Left ventricle myocardium inferior (tissue), 1 donor: Measurements from ENCODE around the gene CPM. TPM values are rescaled to one million over a fixed set of nuclear protein-coding genes. Genes with fewer than 3 reads are reported as not detected.

Source experiments
- DNase-seq: peaks from one replicate; pipeline ENCODE4 v3.0.0-alpha.2; 2020
- H3K27ac ChIP-seq: fragments of 200-600 bp; replicated peaks from 2 replicates; pipeline ENCODE4 v1.8.0; 2021
- H3K27me3 ChIP-seq: fragments of 200-600 bp; 2 replicates; pipeline ENCODE4 v1.8.0; 2021; ENCODE audit warnings: low read depth
- H3K36me3 ChIP-seq: fragments of 200-600 bp; 2 replicates; pipeline ENCODE4 v1.8.0; 2021
- H3K4me1 ChIP-seq: fragments of 200-600 bp; 2 replicates; pipeline ENCODE4 v1.8.0; 2021
- H3K4me3 ChIP-seq: fragments of 200-600 bp; 2 replicates; pipeline ENCODE4 v1.8.0; 2021; ENCODE audit warnings: mild to moderate bottlenecking, moderate library complexity
- H3K9me3 ChIP-seq: fragments of 200-600 bp; replicated peaks from 2 replicates; pipeline ENCODE4 v1.8.0; 2021
- intact Hi-C: fragments of 100-400 bp; cut with micrococcal nuclease; formaldehyde crosslinking; loops from one replicate; pipeline ENCODE4 v1.11.0; 2022
- total RNA-seq: library from RNA; stranded (reverse); fragmentation: NEBNext Ultra II Directional; extraction: Animal tissue kit (Norgen Biotek cat#: 25700); gene quantifications from one replicate; pipeline ENCODE4 v1.2.1, GENCODE V29; 2021
- TF ChIP-seq, protein P1 (sequence below): fragments of 200-600 bp; IDR thresholded peaks from 2 replicates; pipeline ENCODE4 v1.8.0; 2021; ENCODE audit warnings: antibody characterized with exemption, mild to moderate bottlenecking, borderline replicate concordance
- donor health status: DM: no; HTN: yes; CAD: no; lungs with severe emphysema.

Gene CPM
- total RNA-seq, 1 donor from 2014 or later, result 6.3 TPM

DNA sequence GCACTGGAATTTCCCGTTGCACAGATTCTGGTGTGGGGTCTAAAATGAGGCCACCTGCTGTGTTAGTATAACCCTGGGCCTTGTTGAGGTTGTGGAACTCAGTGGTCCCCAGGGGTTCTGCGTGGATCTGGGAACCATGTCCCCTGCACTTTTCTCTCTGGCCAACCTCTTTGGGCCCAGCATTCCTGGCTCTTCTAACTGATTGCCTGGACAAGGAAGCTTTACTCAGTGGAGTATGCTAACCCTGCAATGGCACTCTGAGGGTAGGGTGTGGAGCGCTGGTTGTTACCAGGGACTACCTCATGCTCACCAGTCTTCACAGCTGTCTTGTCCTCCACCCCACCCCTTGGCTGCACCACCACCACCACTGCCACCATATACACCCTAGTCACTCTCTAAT, 39.2 kb downstream of the CPM start:
- H3K27me3 ChIP-seq, result no peaks in the 10 kb centered on the region
- no peaks in the 10 kb centered on the region for H3K36me3 ChIP-seq
- no peak for DNase-seq
- no peak overlapping the region for H3K4me3 ChIP-seq
- no peaks in the 10 kb centered on the region for H3K9me3 ChIP-seq
- peak overlapping the region; percentile 48 for H3K27ac ChIP-seq
- intact Hi-C loops, result no loop called here
- H3K4me1 ChIP-seq, result no peaks in the 10 kb centered on the region
- TF ChIP-seq, protein P1, sequence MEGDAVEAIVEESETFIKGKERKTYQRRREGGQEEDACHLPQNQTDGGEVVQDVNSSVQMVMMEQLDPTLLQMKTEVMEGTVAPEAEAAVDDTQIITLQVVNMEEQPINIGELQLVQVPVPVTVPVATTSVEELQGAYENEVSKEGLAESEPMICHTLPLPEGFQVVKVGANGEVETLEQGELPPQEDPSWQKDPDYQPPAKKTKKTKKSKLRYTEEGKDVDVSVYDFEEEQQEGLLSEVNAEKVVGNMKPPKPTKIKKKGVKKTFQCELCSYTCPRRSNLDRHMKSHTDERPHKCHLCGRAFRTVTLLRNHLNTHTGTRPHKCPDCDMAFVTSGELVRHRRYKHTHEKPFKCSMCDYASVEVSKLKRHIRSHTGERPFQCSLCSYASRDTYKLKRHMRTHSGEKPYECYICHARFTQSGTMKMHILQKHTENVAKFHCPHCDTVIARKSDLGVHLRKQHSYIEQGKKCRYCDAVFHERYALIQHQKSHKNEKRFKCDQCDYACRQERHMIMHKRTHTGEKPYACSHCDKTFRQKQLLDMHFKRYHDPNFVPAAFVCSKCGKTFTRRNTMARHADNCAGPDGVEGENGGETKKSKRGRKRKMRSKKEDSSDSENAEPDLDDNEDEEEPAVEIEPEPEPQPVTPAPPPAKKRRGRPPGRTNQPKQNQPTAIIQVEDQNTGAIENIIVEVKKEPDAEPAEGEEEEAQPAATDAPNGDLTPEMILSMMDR, result no peak

DNA sequence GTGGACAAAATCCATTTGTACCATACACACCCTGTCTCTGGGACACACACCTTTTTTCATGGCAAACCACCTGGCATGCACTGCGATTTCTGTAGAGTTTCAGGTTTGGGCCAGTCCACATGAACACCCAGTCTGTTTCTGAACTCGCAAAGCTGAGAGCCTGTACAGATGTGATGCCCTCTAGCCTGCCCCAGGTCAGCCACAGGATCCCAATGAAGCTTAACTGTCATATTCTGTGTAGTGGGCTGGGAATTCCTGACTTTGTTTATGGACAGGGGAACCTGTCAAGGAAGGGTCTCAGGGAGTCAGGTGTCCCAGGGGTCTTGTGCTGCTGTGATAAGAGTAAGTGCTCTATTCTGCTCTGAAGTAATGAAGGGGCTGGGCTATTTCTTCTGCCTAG, 39.8 kb downstream of the CPM start:
- Histone ChIP-seq H3K4me1 (no peaks in the 10 kb centered on the region), H3K36me3 (no peaks in the 10 kb centered on the region), H3K4me3 (no peak overlapping the region), H3K27ac (peak overlapping the region; percentile 48), H3K27me3 (no peaks in the 10 kb centered on the region), H3K9me3 (no peaks in the 10 kb centered on the region)
- TF ChIP-seq, protein P1, result no peak
- no peak for DNase-seq
- intact Hi-C loops, result no loop called here

- no peak for DNase-seq
- H3K4me1 ChIP-seq, result no peaks in the 10 kb centered on the region
- H3K4me3 ChIP-seq, result no peak overlapping the region
- TF ChIP-seq, protein P1, result no peak
- no peaks in the 10 kb centered on the region for H3K9me3 ChIP-seq
- peak overlapping the region; percentile 43 for H3K27ac ChIP-seq
- no peaks in the 10 kb centered on the region for H3K36me3 ChIP-seq
- no peaks in the 10 kb centered on the region for H3K27me3 ChIP-seq
- intact Hi-C loops, result no loop called here
Observed at GRCh38 chr12:68891141-68891540, 41.8 kb downstream of the CPM start.

- TF ChIP-seq, protein P1, result no peak
- no peaks in the 10 kb centered on the region for H3K27me3 ChIP-seq
- peak; percentile 20 for DNase-seq
- H3K4me3 ChIP-seq, result no peak overlapping the region
- H3K4me1 ChIP-seq, result no peaks in the 10 kb centered on the region
- peak overlapping the region; percentile 65 for H3K27ac ChIP-seq
- no peaks in the 10 kb centered on the region for H3K36me3 ChIP-seq
- H3K9me3 ChIP-seq, result no peaks in the 10 kb centered on the region
- intact Hi-C loops, result no loop called here
Observed at GRCh38 chr12:68890701-68891113, 42.3 kb downstream of the CPM start.

- H3K27me3 ChIP-seq, result no peaks in the 10 kb centered on the region
- H3K27ac ChIP-seq, result no peak overlapping the region
- intact Hi-C loops, result no loop called here
- TF ChIP-seq, protein P1, result no peak
- no peaks in the 10 kb centered on the region for H3K36me3 ChIP-seq
- H3K4me3 ChIP-seq, result no peak overlapping the region
- no peaks in the 10 kb centered on the region for H3K9me3 ChIP-seq
- H3K4me1 ChIP-seq, result no peaks in the 10 kb centered on the region
- DNase-seq, result no peak
Observed at GRCh38 chr12:68888243-68888642, 44.7 kb downstream of the CPM start.

- DNase-seq, result no peak
- no peaks in the 10 kb centered on the region for H3K36me3 ChIP-seq
- H3K4me3 ChIP-seq, result no peak overlapping the region
- intact Hi-C loops, result no loop called here
- no peak overlapping the region for H3K27ac ChIP-seq
- H3K4me1 ChIP-seq, result no peaks in the 10 kb centered on the region
- no peaks in the 10 kb centered on the region for H3K27me3 ChIP-seq
- no peaks in the 10 kb centered on the region for H3K9me3 ChIP-seq
- TF ChIP-seq, protein P1, result no peak
Observed at GRCh38 chr12:68887641-68888040, 45.3 kb downstream of the CPM start.
